K562 (cell line): ENCODE measurements around the gene URI1. TPM values are rescaled to one million over a fixed set of nuclear protein-coding genes. Genes with fewer than 3 reads are reported as not detected.

Experiments used
- ATAC-seq: fragments of 200-7000 bp; cut with Tn5 transposase; 3 replicates; pipeline ENCODE4 v1.9.1; 2020; ENCODE audit warnings: moderate library complexity
- BruUV-seq: library from RNA; stranded (reverse); fragments of 400-500 nt; replicated peaks from 2 replicates; lab custom pipeline; 2021; lab: Mats Ljungman, UMichigan
- CTCF ChIA-PET: fragments of 300-600 bp; formaldehyde crosslinking; extraction: SDS; loops from one replicate; lab custom pipeline; 2021; ENCODE audit warnings: low intra/inter-chr PET ratio; lab: Yijun Ruan, JAX
- POLR2A ChIA-PET: fragments of 300-600, 350-650 bp; sonication (Branson Sonifier 250); formaldehyde crosslinking; extraction: SDS; loops from one replicate; lab custom pipeline; 2021; ENCODE audit warnings: antibody characterized with exemption, inconsistent platforms; lab: Yijun Ruan, JAX
- DNase-seq, 4 experiments: peaks; one replicate each; pipeline versions ENCODE4 v3.0.0 to v3.0.0-alpha.2; 2011 to 2018; ENCODE audit warnings: low spot score in 3 of 4, mixed read lengths in 3 of 4; ENCODE audit errors: extremely low read depth in 1 of 4
- FAIRE-seq: peaks from 2 replicates; lab custom pipeline; 2011; peaks lifted over from hg19 to GRCh38; lab: Jason Lieb, UNC
- H2AFZ ChIP-seq: 2 replicates; pipeline ENCODE4 v1.6.0; 2011; ENCODE audit warnings: low read depth, low read length, control low read depth, inconsistent platforms
- H3K27ac ChIP-seq: fragments of 200-600 bp; 3 replicates; pipeline ENCODE4 v1.8.0; 2011; ENCODE audit warnings: low read depth, mild to moderate bottlenecking, control low read depth, inconsistent platforms, low read length, moderate library complexity, mixed read lengths; ENCODE audit errors: extremely low read depth
- H3K27me3 ChIP-seq, 2 experiments: fragments of 300-600 bp in 1 of 2; 2 replicates in 1 of 2; 3 replicates in 1 of 2; pipeline versions ENCODE4 v1.6.0 to v1.8.0; 2011; ENCODE audit warnings: inconsistent platforms in 2 of 2, low read length in 2 of 2, mild to moderate bottlenecking in 1 of 2, mixed read lengths in 1 of 2, moderate library complexity in 1 of 2; ENCODE audit not compliant: control insufficient read depth in 2 of 2, insufficient read depth in 2 of 2
- H3K36me3 ChIP-seq: fragments of 300-600 bp; 3 replicates; pipeline ENCODE4 v1.8.0; 2011; ENCODE audit warnings: mild to moderate bottlenecking, low read length, inconsistent platforms; ENCODE audit not compliant: control insufficient read depth, insufficient read depth
- H3K4me1 ChIP-seq, 2 experiments: fragments of 200-600 bp in 1 of 2; replicated peaks in 1 of 2; 2 replicates in 1 of 2; 3 replicates in 1 of 2; pipeline versions ENCODE4 v1.5.1 to v1.8.0; 2011; ENCODE audit warnings: inconsistent platforms in 2 of 2, low read length in 2 of 2, mild to moderate bottlenecking in 1 of 2, mixed read lengths in 1 of 2, moderate library complexity in 1 of 2; ENCODE audit not compliant: control insufficient read depth in 2 of 2, insufficient read depth in 2 of 2
- H3K4me2 ChIP-seq: 2 replicates; pipeline ENCODE4 v1.6.1; 2011; ENCODE audit warnings: low read length, control low read depth, inconsistent platforms, mixed read lengths; ENCODE audit not compliant: insufficient read depth
- H3K4me3 ChIP-seq: fragments of 200-600 bp; sonication (generic), shearing (Covaris generic); 2 replicates; pipeline ENCODE4 v1.5.1; 2016; ENCODE audit warnings: control low read depth, inconsistent platforms
- H3K79me2 ChIP-seq: fragments of 200-600 bp; 3 replicates; pipeline ENCODE4 v1.8.0; 2011; ENCODE audit warnings: low read length, inconsistent platforms; ENCODE audit not compliant: control insufficient read depth, insufficient read depth
- H3K9ac ChIP-seq, 2 experiments: 2 replicates each; pipeline versions ENCODE4 v1.6.0 to v1.6.1; 2011; ENCODE audit warnings: low read depth in 2 of 2, low read length in 2 of 2, control low read depth in 1 of 2, inconsistent platforms in 1 of 2, mild to moderate bottlenecking in 1 of 2, mixed read lengths in 1 of 2; ENCODE audit not compliant: insufficient read depth in 1 of 2
- H3K9me1 ChIP-seq: one replicate; pipeline ENCODE4 v1.6.0; 2011; ENCODE audit warnings: inconsistent platforms, mild to moderate bottlenecking, low read length, moderate library complexity; ENCODE audit not compliant: control insufficient read depth, insufficient read depth
- H3K9me3 ChIP-seq: replicated peaks from 2 replicates; pipeline ENCODE4 v1.5.1; 2011; ENCODE audit warnings: low read depth, low read length, inconsistent platforms; ENCODE audit not compliant: control insufficient read depth, insufficient read depth
- H4K20me1 ChIP-seq: replicated peaks from 2 replicates; pipeline ENCODE4 v1.6.1; 2011; ENCODE audit warnings: low read length, inconsistent platforms, mixed read lengths; ENCODE audit not compliant: control insufficient read depth, insufficient read depth
- CREB1 ChIP-seq, 2 experiments: sonication (generic) in 1 of 2; formaldehyde crosslinking in 1 of 2; IDR thresholded peaks; 2 replicates each; pipeline versions ENCODE4 v1.6.1 to v1.8.0; 2012 to 2022; ENCODE audit warnings: inconsistent platforms in 1 of 2, mild to moderate bottlenecking in 1 of 2, missing genetic modification reagents in 1 of 2, moderate library complexity in 1 of 2
- HDAC3 ChIP-seq: fragments of 450-650 bp; IDR thresholded peaks from 2 replicates; pipeline ENCODE4 v1.6.1; 2018; ENCODE audit warnings: borderline replicate concordance, mild to moderate bottlenecking, moderate library complexity; ENCODE audit not compliant: partially characterized antibody
- IFI16 ChIP-seq: fragments of 250-450 bp; sonication (Bioruptor Pico); IDR thresholded peaks from 2 replicates; pipeline ENCODE4 v2.1.2; 2022; ENCODE audit warnings: mild to moderate bottlenecking, inconsistent platforms
- JUND ChIP-seq, 2 experiments: IDR thresholded peaks; 2 replicates in 1 of 2; 3 replicates in 1 of 2; pipeline ENCODE4 v1.6.1; 2011; ENCODE audit warnings: borderline replicate concordance in 2 of 2, low read depth in 2 of 2, low read length in 2 of 2, improper control_type of control experiment in 1 of 2, missing biosample characterization in 1 of 2, missing genetic modification characterization in 1 of 2, missing genetic modification reagents in 1 of 2
- NFYB ChIP-seq: IDR thresholded peaks from 2 replicates; pipeline ENCODE4 v1.6.1; 2011; ENCODE audit warnings: mild to moderate bottlenecking, moderate library complexity; ENCODE audit not compliant: insufficient read length; ENCODE audit errors: extremely low read depth
- POLR2A ChIP-seq: fragments of 450-650 bp; conservative IDR thresholded peaks from 2 replicates; pipeline ENCODE4 v1.6.1; 2016
- RBM39 ChIP-seq: fragments of 200-400 bp; formaldehyde crosslinking; optimal IDR thresholded peaks from 2 replicates; pipeline ENCODE3; 2018; ENCODE audit warnings: low read depth, low read length
- SIRT6 ChIP-seq: IDR thresholded peaks from one replicate; pipeline ENCODE4 v1.6.1; 2012; ENCODE audit warnings: low read depth, mild to moderate bottlenecking, control low read depth, inconsistent platforms, low read length, moderate library complexity
- THAP12 ChIP-seq: fragments of 250-450 bp; sonication (Bioruptor Pico); IDR thresholded peaks from 2 replicates; pipeline ENCODE4 v1.9.0; 2021; ENCODE audit warnings: mild to moderate bottlenecking, inconsistent platforms
- ZNF311 ChIP-seq: fragments of 250-450 bp; sonication (Bioruptor Pico); IDR thresholded peaks from 2 replicates; pipeline ENCODE4 v1.4.0; 2020; ENCODE audit warnings: mild to moderate bottlenecking, moderate library complexity
- ZNF695 ChIP-seq: fragments of 450-650 bp; formaldehyde crosslinking; IDR thresholded peaks from 2 replicates; pipeline ENCODE4 v1.4.0; 2020; ENCODE audit warnings: mild to moderate bottlenecking, moderate library complexity
- WGBS: fragments of 100-300 bp; shearing (Covaris generic); methylation state at CpG from one replicate; pipeline ENCODE4 v1.1.6; 2016; ENCODE audit warnings: low coverage, mixed read lengths; ENCODE audit not compliant: insufficient coverage; ENCODE audit errors: missing lambda C conversion rate; 5-methylcytosine and 5-hydroxymethylcytosine counted together
- in situ Hi-C: fragments of 300-500 bp; cut with MboI; formaldehyde crosslinking; loops from 4 replicates; pipeline ENCODE4 v1.15.0; 2018; ENCODE audit warnings: inconsistent platforms, mixed read lengths
- intact Hi-C: fragments of 100-400 bp; cut with micrococcal nuclease; formaldehyde crosslinking; loops from 2 replicates; pipeline ENCODE4 v1.14.2; 2022
- polyA plus RNA-seq, 8 experiments: library from polyadenylated mRNA; depleted of rRNA in 4 of 8; stranded (reverse) in 5 of 8; unstranded in 3 of 8; fragments of >200 nt; fragmentation: Nextera tagmentation in 2 of 8; fragmentation: Illumina TruSeq in 1 of 8; extraction: Ambion mirVana in 2 of 8; extraction: Trizol in 1 of 8; gene quantifications; 2 replicates each; pipeline versions ENCODE4 v1.2.1 to v1.2.3, GENCODE V29; 2011 to 2014; ENCODE audit warnings: inconsistent platforms in 1 of 8, missing spikeins in 1 of 8
- total RNA-seq, 7 experiments: library from RNA; depleted of rRNA in 6 of 7; stranded (reverse); fragments of >200 nt in 6 of 7; fragmentation: Illumina TruSeq in 2 of 7; extraction: Trizol in 2 of 7; gene quantifications; 2 replicates each; pipeline versions ENCODE4 v1.2.1 to v1.2.3, GENCODE V29; 2011 to 2021; ENCODE audit warnings: low replicate concordance in 1 of 7

Gene URI1
- total and polyA plus RNA-seq, 9 of the 15 experiments (the other 6 are each of a cell fraction or from before 2014, with no cell fraction given), result 16.9 to 87.4 (median 63.9) TPM

DNA sequence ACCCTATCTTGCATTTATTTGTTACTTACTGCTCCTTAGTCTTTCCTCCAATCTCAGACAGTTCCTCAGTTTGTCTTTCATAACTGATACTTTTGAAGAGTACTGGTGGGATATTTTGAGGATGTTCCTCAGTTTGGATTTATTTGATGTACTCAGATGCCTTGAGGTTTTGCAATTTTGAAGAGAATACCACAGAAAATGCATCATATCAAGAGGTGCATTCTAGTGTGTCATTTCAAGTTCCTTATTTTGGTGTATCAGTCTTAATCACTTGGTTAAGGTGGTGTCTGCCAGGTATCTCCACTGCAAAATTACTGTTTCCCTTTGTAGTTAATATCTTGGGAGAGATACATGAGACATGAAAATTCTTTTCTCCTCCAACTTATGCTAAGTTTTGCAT lies 75.1 kb downstream of the URI1 start:
- ChIA-PET CTCF (no interaction called here), POLR2A (no interaction called here)
- FAIRE-seq (no peak), ATAC-seq (no peak), DNase-seq (no peak)
- H3K9me1 ChIP-seq, result no peaks in the 10 kb centered on the region
- H4K20me1 ChIP-seq, result no peaks in the 10 kb centered on the region
- H3K27ac ChIP-seq, result no peak overlapping the region
- no peak overlapping the region for H3K9ac ChIP-seq
- no peak for TF ChIP-seq ZNF695 (CRISPR knock-in tag)
- peak; percentile 23; the same call in 1 of the 2 replicates for TF ChIP-seq POLR2A
- no peak overlapping the region for H2AFZ ChIP-seq
- intact Hi-C loops (no loop called here), in situ Hi-C loops (no loop called here)
- H3K9me3 ChIP-seq, result no peaks in the 10 kb centered on the region
- H3K27me3 ChIP-seq, result no peaks in the 10 kb centered on the region
- H3K4me3 ChIP-seq, result no peak overlapping the region
- no peaks in the 10 kb centered on the region for H3K4me1 ChIP-seq
- no TSS peak for BruUV-seq
- H3K36me3 ChIP-seq, result peaks cover 46% of the 10 kb centered on the region
- no peaks in the 10 kb centered on the region for H3K79me2 ChIP-seq
- H3K4me2 ChIP-seq, result no peak overlapping the region

DNA sequence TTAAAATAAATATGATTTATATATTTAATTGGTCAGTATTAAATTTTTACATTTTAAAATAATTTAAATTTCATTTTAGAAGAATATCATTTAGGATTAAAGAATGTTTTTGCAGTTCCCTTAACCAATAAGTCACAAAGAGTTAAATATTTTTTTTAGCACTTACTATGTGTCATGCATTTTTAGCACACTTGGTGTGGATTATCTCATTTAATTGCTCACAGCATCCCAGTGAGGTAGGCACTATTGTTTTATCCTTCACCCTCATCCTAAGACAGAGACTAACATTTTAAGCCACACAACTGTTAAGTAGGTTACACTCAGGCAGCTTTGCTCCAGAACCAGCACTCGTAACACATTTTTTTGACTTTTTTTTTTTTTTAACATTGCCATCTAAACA lies 78.2 kb downstream of the URI1 start:
- Histone ChIP-seq H3K79me2 (no peaks in the 10 kb centered on the region), H3K4me2 (no peak overlapping the region), H4K20me1 (no peaks in the 10 kb centered on the region), H3K9ac (no peak overlapping the region), H3K9me3 (no peaks in the 10 kb centered on the region), H2AFZ (no peak overlapping the region), H3K36me3 (peaks cover 16% of the 10 kb centered on the region; the same call in 1 of the 3 replicates), H3K27ac (no peak overlapping the region), H3K9me1 (no peaks in the 10 kb centered on the region), H3K4me1 (no peaks in the 10 kb centered on the region), H3K4me3 (no peak overlapping the region), H3K27me3 (no peaks in the 10 kb centered on the region)
- TF ChIP-seq IFI16 (no peak), HDAC3 (no peak), THAP12 (CRISPR knock-in tag) (no peak), NFYB (no peak), CREB1 (IDR thresholded peaks at IDR 0.05) (no peak), CREB1 (CRISPR knock-in tag; IDR thresholded peaks at IDR 0.05) (no peak), JUND (IDR thresholded peaks at IDR 0.05; ENCODE audit: borderline replicate concordance, low read depth, low read length) (no peak), JUND (tag; IDR thresholded peaks at IDR 0.05; ENCODE audit: borderline replicate concordance, low read depth, low read length) (no peak), ZNF311 (no peak), SIRT6 (no peak), RBM39 (no peak)
- FAIRE-seq, result no peak
- BruUV-seq, result no TSS peak
- intact Hi-C loops, result no loop called here
- ChIA-PET POLR2A (interaction anchor here (1.0 to 1.1 kb wide), 2 partner anchors 11 to 78 kb away, joined by 4 to 7 read pairs; partner anchors contain the start of gene URI1), CTCF (interaction anchor here (0.6 kb wide), 1 partner anchor 331 kb away, joined by 5 read pairs; no protein-coding TSS in a partner anchor)
- 100% methylated on average over 1 of the region's 1 CpG for WGBS
- DNase-seq, result no peak
- in situ Hi-C loops, result no loop called here
- ATAC-seq, result no peak
